ENCODE results near the gene GRK1.
A peak's percentile ranks its signal among the peaks of the same experiment; 100 is the strongest.

The GRK1 gene

DNA sequence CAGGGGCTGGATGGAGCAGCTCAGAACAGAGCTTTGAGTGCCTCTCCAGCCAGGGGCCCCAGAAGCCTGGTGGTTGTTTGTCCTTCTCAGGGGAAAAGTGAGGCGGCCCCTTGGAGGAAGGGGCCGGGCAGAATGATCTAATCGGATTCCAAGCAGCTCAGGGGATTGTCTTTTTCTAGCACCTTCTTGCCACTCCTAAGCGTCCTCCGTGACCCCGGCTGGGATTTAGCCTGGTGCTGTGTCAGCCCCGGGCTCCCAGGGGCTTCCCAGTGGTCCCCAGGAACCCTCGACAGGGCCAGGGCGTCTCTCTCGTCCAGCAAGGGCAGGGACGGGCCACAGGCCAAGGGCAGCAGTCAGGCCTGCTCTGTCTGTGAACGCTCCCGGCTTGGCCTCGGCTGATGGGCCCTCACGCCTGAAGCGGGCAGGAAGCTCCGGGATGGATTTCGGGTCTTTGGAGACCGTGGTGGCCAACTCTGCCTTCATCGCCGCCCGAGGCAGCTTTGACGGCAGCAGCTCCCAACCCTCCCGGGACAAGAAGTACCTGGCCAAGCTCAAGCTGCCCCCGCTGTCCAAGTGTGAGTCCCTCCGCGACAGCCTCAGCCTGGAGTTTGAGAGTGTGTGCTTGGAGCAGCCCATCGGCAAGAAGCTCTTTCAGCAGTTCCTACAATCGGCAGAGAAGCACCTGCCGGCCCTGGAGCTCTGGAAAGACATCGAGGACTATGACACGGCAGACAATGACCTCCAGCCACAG, at the start of gene GRK1:
Gene GRK1, plus strand, starts transcription at position 269 of the 751 bp plus-strand sequence. Its CDS starts 168 bp downstream, at position 437.
- H3K36me3 Mint-ChIP-seq (ENCODE audit: low read depth): no peaks in the 10 kb centered on the region
- no peak for TF ChIP-seq CTCF (IDR thresholded peaks at IDR 0.05; ENCODE audit: unreplicated experiment in 3 of 3)
- peaks cover 5% of the 10 kb centered on the region for H3K4me1 Mint-ChIP-seq
- no peak within 1 kb of the TSS for H3K27ac Mint-ChIP-seq
- peaks cover 19% of the 10 kb centered on the region for H3K27me3 Mint-ChIP-seq (ENCODE audit: low read depth)
- H3K9me3 Mint-ChIP-seq: peaks cover 5% of the 10 kb centered on the region
- no peak within 1 kb of the TSS for H3K4me3 Mint-ChIP-seq

GRCh38 chr13:113617961-113618360, 49.1 kb upstream of the GRK1 start:
- peak overlapping the region in 2 of 3 experiments; percentile 38 to 50 for H3K27ac Mint-ChIP-seq
- H3K4me3 Mint-ChIP-seq: no peak overlapping the region
- H3K9me3 Mint-ChIP-seq: no peaks in the 10 kb centered on the region

DNA sequence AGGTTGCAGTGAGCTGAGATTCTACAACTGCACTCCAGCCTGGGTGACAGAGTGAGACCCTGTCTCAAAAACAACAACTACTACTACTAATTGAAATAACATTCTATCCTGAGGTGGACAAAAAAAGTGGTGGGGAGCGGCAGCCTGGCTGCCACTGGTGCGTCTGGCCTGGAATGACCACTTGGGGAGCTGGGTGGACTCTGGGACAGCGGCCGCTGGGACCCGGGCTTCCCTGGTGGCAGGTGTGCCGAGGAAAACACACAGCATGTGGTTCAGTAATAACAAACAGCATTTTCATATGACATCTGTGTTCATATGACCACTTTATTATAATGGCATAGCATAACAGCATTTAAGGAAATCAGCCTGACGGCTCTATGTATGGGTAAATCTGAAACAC, 48.6 kb upstream of the GRK1 start:
- Mint-ChIP-seq H3K27ac (peak overlapping the region in 2 of 3 experiments; percentile 30 to 50), H3K27me3 (ENCODE audit: low read depth) (no peaks in the 10 kb centered on the region), H3K4me3 (no peak overlapping the region), H3K4me1 (peaks cover 24% of the 10 kb centered on the region), H3K9me3 (no peaks in the 10 kb centered on the region), H3K36me3 (ENCODE audit: low read depth) (peaks cover 31% of the 10 kb centered on the region)
- no peak for TF ChIP-seq CTCF (IDR thresholded peaks at IDR 0.05; ENCODE audit: unreplicated experiment in 3 of 3)

More at GRCh38 chr13:113617961-113618360, 49.1 kb upstream of the GRK1 start:
- peaks cover 24% of the 10 kb centered on the region for H3K4me1 Mint-ChIP-seq
- no peaks in the 10 kb centered on the region for H3K27me3 Mint-ChIP-seq (ENCODE audit: low read depth)
- H3K36me3 Mint-ChIP-seq (ENCODE audit: low read depth): peaks cover 26% of the 10 kb centered on the region
- no peak for TF ChIP-seq CTCF (IDR thresholded peaks at IDR 0.05; ENCODE audit: unreplicated experiment in 3 of 3)

DNA sequence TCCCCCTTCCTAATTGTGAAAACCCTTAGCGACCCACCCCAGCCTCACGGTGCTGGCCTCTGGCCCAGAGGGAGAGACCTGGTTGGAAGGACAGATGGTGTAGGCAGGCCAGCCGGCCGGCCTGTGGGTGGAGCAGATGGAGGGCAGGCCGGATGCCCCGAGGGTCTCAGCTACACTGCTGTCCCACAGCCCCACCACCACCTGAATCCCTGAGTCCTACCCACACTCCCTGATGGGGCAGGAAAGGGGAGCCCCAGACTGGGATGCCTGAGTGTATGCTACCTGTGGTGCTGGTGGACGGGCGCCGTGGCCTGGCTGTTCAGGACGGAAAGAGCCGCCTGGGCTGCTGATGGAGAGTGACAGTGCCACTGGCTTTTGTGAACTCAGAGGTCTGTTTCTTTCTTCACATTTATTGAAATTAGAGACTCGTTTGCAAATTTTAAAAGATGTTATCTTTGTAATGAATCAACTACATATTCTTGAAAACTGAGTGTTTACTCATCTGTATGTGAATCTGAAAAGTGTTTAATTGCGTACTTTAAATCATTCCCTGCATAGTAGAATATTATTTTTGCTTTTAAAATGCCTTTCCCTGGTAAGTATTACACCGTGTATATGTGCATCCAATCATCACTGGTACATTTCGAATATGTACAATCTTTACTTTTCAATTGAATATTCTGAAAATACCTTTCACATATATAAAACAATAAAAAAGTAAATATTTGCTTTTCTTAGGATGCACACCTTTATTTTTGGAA, 46.8 kb upstream of the GRK1 start:
- no peaks in the 10 kb centered on the region for H3K9me3 Mint-ChIP-seq

GRCh38 chr13:113621046-113621445, 46.0 kb upstream of the GRK1 start:
- H3K36me3 Mint-ChIP-seq (ENCODE audit: low read depth): peaks cover 53% of the 10 kb centered on the region
- peaks cover 2% of the 10 kb centered on the region for H3K27me3 Mint-ChIP-seq (ENCODE audit: low read depth)
- no peak for TF ChIP-seq CTCF (IDR thresholded peaks at IDR 0.05; ENCODE audit: unreplicated experiment in 3 of 3)
- no peaks in the 10 kb centered on the region for H3K9me3 Mint-ChIP-seq
- peaks cover 24% of the 10 kb centered on the region for H3K4me1 Mint-ChIP-seq
- H3K4me3 Mint-ChIP-seq: no peak overlapping the region
- H3K27ac Mint-ChIP-seq: no peak overlapping the region

More for the DNA sequence above, 46.8 kb upstream of the GRK1 start:
- peaks cover 24% of the 10 kb centered on the region for H3K4me1 Mint-ChIP-seq
- H3K4me3 Mint-ChIP-seq: no peak overlapping the region
- no peak for TF ChIP-seq CTCF (IDR thresholded peaks at IDR 0.05; ENCODE audit: unreplicated experiment in 3 of 3)
- H3K36me3 Mint-ChIP-seq (ENCODE audit: low read depth): peaks cover 47% of the 10 kb centered on the region
- H3K27ac Mint-ChIP-seq: no peak overlapping the region
- H3K27me3 Mint-ChIP-seq (ENCODE audit: low read depth): no peaks in the 10 kb centered on the region
